Measurements from ENCODE around the gene ARSG.

DNA sequence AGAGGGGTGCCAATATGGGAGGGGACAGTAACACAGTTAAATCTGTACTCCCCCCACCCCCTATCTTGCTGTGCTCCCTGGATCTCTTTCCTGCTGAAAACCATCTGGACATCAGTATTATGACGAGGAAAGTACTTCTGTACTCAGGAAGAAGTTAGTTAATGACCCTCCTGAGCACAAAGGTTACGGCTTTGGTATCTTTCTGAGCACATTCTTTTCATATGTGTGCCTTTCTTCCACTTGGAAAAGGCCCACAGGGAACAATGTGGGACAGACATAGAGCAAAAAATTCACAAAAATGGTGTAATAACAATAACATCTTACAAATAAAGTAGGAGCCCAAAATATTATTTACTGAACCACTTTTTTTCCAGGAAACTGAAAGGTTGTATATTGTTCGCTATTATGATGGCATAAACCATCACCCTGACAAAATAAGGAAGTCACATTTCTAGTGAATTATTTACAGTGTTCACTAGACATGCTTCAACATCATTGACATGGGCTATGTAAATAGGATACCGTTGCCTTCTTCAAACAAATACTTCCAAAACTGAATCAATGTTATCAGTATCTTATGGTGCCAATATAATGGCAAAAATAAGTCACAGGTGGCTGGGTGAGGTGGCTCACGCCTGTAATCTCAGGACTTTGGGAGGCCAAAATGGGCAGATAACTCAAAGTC is 160.5 kb downstream of the ARSG start:
- TF ChIP-seq CTCF (optimal IDR thresholded peaks at IDR 0.05 in 1 of 3, IDR thresholded peaks at IDR 0.05 in 1 of 3, conservative IDR thresholded peaks at IDR 0.05 in 1 of 3; ENCODE audit: extremely low read depth in 1 of 3, insufficient read depth in 2 of 3, low read length in 3 of 3) (no peak), EZH2 (IDR thresholded peaks at IDR 0.05; ENCODE audit: low read length) (no peak)
